ENCODE data around the gene CCM2L.
A peak's percentile ranks its signal among the peaks of the same experiment; 100 is the strongest.

The CCM2L gene

GRCh38 chr20:31996996-31997395 lies 13.2 kb upstream of the CCM2L start:
- no peak for DNase-seq

- no peak for DNase-seq
Observed at GRCh38 chr20:31998246-31998645, 12.0 kb upstream of the CCM2L start.

- DNase-seq, result no peak
Observed at GRCh38 chr20:32003325-32003724, 6.9 kb upstream of the CCM2L start.

GRCh38 chr20:32004963-32005362 lies 5.3 kb upstream of the CCM2L start:
- DNase-seq, result no peak

- DNase-seq, result no peak
Observed at GRCh38 chr20:32006053-32006452, 4.2 kb upstream of the CCM2L start.

GRCh38 chr20:32006841-32007786 lies 3.1 kb upstream of the CCM2L start:
- no peak for DNase-seq

- no peak for DNase-seq
Observed at GRCh38 chr20:32007787-32008616, 2.2 kb upstream of the CCM2L start.

GRCh38 chr20:32009564-32009963 lies 674 bp upstream of the CCM2L start:
- DNase-seq, result no peak

GRCh38 chr20:32010666-32011065 lies 428 bp downstream of the CCM2L start:
- DNase-seq, result no peak

- DNase-seq, result no peak
Observed at GRCh38 chr20:32012159-32012688, 2.0 kb downstream of the CCM2L start.

- DNase-seq, result no peak
Observed at GRCh38 chr20:32013326-32013725, 3.1 kb downstream of the CCM2L start.

- peak in 2 of 4 experiments; percentile 15 to 46 for DNase-seq
Observed at GRCh38 chr20:32017711-32018251, 7.5 kb downstream of the CCM2L start.

GRCh38 chr20:32018269-32019155 lies 8.3 kb downstream of the CCM2L start:
- peak in 2 of 4 experiments; percentile 17 to 40 for DNase-seq

- no peak for DNase-seq
Observed at GRCh38 chr20:32019156-32019510, 8.9 kb downstream of the CCM2L start.

GRCh38 chr20:32019563-32020463 lies 9.6 kb downstream of the CCM2L start:
- no peak for DNase-seq

- DNase-seq, result no peak
Observed at GRCh38 chr20:32021091-32021490, 10.9 kb downstream of the CCM2L start.

- no peak for DNase-seq
Observed at GRCh38 chr20:32024683-32025295, 14.6 kb downstream of the CCM2L start.

GRCh38 chr20:32027643-32028042 lies 17.4 kb downstream of the CCM2L start:
- DNase-seq, result no peak

- DNase-seq, result no peak
Observed at GRCh38 chr20:32028647-32029372, 18.6 kb downstream of the CCM2L start.

GRCh38 chr20:32029561-32029960 lies 19.3 kb downstream of the CCM2L start:
- DNase-seq, result no peak

Measured in activated CD4-positive, CD25-positive, alpha-beta regulatory T cell (primary cell).